ENCODE measurements around the gene KDM2A.

Gene KDM2A

GRCh38 chr11:67285541-67286498, 166.8 kb downstream of the KDM2A start:
- DNase-seq (ENCODE audit: low read depth), result no peak

GRCh38 chr11:67286621-67287333, 167.7 kb downstream of the KDM2A start:
- no peak for DNase-seq (ENCODE audit: low read depth)

GRCh38 chr11:67287355-67288197, 168.5 kb downstream of the KDM2A start:
- DNase-seq (ENCODE audit: low read depth), result no peak

- DNase-seq (ENCODE audit: low read depth), result no peak
Observed at GRCh38 chr11:67288198-67288451, 169.1 kb downstream of the KDM2A start.

GRCh38 chr11:67288452-67289225, 169.6 kb downstream of the KDM2A start:
- DNase-seq (ENCODE audit: low read depth), result peak; percentile 78

- no peak for DNase-seq (ENCODE audit: low read depth)
Observed at GRCh38 chr11:67289226-67289650, 170.2 kb downstream of the KDM2A start, which contains the start of gene ANKRD13D. Gene ANKRD13D, plus strand, starts transcription at chr11:67289303. Its CDS starts 158 bp downstream, at chr11:67289461.

- DNase-seq (ENCODE audit: low read depth), result no peak
Observed at GRCh38 chr11:67289651-67290479, 170.8 kb downstream of the KDM2A start.

- no peak for DNase-seq (ENCODE audit: low read depth)
Observed at GRCh38 chr11:67290801-67291200, 171.7 kb downstream of the KDM2A start.

GRCh38 chr11:67291481-67292381, 172.7 kb downstream of the KDM2A start:
- DNase-seq (ENCODE audit: low read depth), result no peak

GRCh38 chr11:67292671-67293070, 173.6 kb downstream of the KDM2A start:
- no peak for DNase-seq (ENCODE audit: low read depth)

- no peak for DNase-seq (ENCODE audit: low read depth)
Observed at GRCh38 chr11:67293090-67293489, 174.0 kb downstream of the KDM2A start.

GRCh38 chr11:67295846-67296245, 176.8 kb downstream of the KDM2A start:
- DNase-seq (ENCODE audit: low read depth), result no peak

- DNase-seq (ENCODE audit: low read depth), result no peak
Observed at GRCh38 chr11:67298786-67299185, 179.7 kb downstream of the KDM2A start.

- no peak for DNase-seq (ENCODE audit: low read depth)
Observed at GRCh38 chr11:67299471-67300191, 180.6 kb downstream of the KDM2A start.

- DNase-seq (ENCODE audit: low read depth), result no peak
Observed at GRCh38 chr11:67300256-67300755, 181.2 kb downstream of the KDM2A start.

- DNase-seq (ENCODE audit: low read depth), result no peak
Observed at GRCh38 chr11:67300756-67301312, 181.8 kb downstream of the KDM2A start.

GRCh38 chr11:67301313-67301921, 182.4 kb downstream of the KDM2A start:
- no peak for DNase-seq (ENCODE audit: low read depth)

- DNase-seq (ENCODE audit: low read depth), result no peak
Observed at GRCh38 chr11:67301951-67302516, 183.0 kb downstream of the KDM2A start.
